Measurements from ENCODE around the gene GALNT2.

GALNT2 gene

GRCh38 chr1:230136453-230137336 lies 69.7 kb downstream of the GALNT2 start:
- no peak for DNase-seq

GRCh38 chr1:230137337-230137815 lies 70.3 kb downstream of the GALNT2 start:
- no peak for DNase-seq

- no peak for DNase-seq
Observed at GRCh38 chr1:230138561-230139239, 71.7 kb downstream of the GALNT2 start.

- no peak for DNase-seq
Observed at GRCh38 chr1:230139315-230139714, 72.3 kb downstream of the GALNT2 start.

- no peak for DNase-seq
Observed at GRCh38 chr1:230139741-230140140, 72.7 kb downstream of the GALNT2 start.

- DNase-seq: peak; percentile 72
Observed at GRCh38 chr1:230140221-230141020, 73.4 kb downstream of the GALNT2 start.

- DNase-seq: peak; percentile 81
Observed at GRCh38 chr1:230141021-230141648, 74.1 kb downstream of the GALNT2 start.

- DNase-seq: no peak
Observed at GRCh38 chr1:230141797-230142607, 75.0 kb downstream of the GALNT2 start.

GRCh38 chr1:230142608-230143210 lies 75.7 kb downstream of the GALNT2 start:
- no peak for DNase-seq

GRCh38 chr1:230143534-230143933 lies 76.5 kb downstream of the GALNT2 start:
- DNase-seq: no peak

GRCh38 chr1:230144010-230144614 lies 77.1 kb downstream of the GALNT2 start:
- no peak for DNase-seq

GRCh38 chr1:230144758-230145504 lies 77.9 kb downstream of the GALNT2 start:
- no peak for DNase-seq

- DNase-seq: no peak
Observed at GRCh38 chr1:230145505-230145899, 78.5 kb downstream of the GALNT2 start.

GRCh38 chr1:230145953-230146476 lies 79.0 kb downstream of the GALNT2 start:
- DNase-seq: no peak

GRCh38 chr1:230146709-230147108 lies 79.7 kb downstream of the GALNT2 start:
- DNase-seq: no peak

GRCh38 chr1:230147253-230148125 lies 80.5 kb downstream of the GALNT2 start:
- DNase-seq: no peak

- no peak for DNase-seq
Observed at GRCh38 chr1:230148126-230148652, 81.2 kb downstream of the GALNT2 start.

GRCh38 chr1:230148768-230149469 lies 81.9 kb downstream of the GALNT2 start:
- no peak for DNase-seq
